ENCODE results near the gene ZBTB20. TPM values are rescaled to one million over a fixed set of nuclear protein-coding genes. Genes with fewer than 3 reads are reported as not detected.

ZBTB20 gene
- total RNA-seq, 6 experiments from 2014 or later = 36.7 to 59.4 (median 46.7) TPM

DNA sequence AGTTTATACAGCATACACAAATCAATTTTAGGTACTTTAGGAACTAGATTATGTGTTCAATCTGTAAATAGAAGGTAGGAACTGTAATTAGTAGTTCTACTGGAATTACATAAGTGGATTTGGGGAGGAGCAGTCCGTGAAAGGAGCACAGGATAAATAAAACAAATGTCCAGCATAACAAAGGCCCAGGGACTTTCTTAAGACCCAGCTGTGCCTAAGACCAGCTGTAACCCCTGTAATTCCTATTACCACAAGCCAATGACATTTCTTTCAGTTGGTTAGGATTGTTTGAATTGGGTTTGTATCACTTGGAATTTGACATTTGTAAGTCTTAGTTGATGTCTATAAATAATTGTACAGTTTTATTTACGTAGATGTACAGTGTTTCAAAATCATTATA is 4.8 kb upstream of the ZBTB20 start:
- 67% methylated on average over 2 of the region's 2 CpGs for WGBS (ENCODE audit: insufficient coverage, low coverage, low lambda C conversion rate, missing lambda C conversion rate)
- H3K36me3 ChIP-seq = no peaks in the 10 kb centered on the region
- no peak overlapping the region for H3K27ac ChIP-seq
- ATAC-seq = no peak
- intact Hi-C loops (cut with DNase I) = no loop called here
- no peak for TF ChIP-seq POLR2A (IDR thresholded peaks at IDR 0.05)
- TF ChIP-seq, protein P1, sequence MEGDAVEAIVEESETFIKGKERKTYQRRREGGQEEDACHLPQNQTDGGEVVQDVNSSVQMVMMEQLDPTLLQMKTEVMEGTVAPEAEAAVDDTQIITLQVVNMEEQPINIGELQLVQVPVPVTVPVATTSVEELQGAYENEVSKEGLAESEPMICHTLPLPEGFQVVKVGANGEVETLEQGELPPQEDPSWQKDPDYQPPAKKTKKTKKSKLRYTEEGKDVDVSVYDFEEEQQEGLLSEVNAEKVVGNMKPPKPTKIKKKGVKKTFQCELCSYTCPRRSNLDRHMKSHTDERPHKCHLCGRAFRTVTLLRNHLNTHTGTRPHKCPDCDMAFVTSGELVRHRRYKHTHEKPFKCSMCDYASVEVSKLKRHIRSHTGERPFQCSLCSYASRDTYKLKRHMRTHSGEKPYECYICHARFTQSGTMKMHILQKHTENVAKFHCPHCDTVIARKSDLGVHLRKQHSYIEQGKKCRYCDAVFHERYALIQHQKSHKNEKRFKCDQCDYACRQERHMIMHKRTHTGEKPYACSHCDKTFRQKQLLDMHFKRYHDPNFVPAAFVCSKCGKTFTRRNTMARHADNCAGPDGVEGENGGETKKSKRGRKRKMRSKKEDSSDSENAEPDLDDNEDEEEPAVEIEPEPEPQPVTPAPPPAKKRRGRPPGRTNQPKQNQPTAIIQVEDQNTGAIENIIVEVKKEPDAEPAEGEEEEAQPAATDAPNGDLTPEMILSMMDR (IDR thresholded peaks at IDR 0.05) = no peak
- H3K4me1 ChIP-seq = no peaks in the 10 kb centered on the region
- H3K27me3 ChIP-seq = no peaks in the 10 kb centered on the region
- no peaks in the 10 kb centered on the region for H3K9me3 ChIP-seq
- H3K4me3 ChIP-seq = no peak overlapping the region
- DNase-seq = no peak

DNA sequence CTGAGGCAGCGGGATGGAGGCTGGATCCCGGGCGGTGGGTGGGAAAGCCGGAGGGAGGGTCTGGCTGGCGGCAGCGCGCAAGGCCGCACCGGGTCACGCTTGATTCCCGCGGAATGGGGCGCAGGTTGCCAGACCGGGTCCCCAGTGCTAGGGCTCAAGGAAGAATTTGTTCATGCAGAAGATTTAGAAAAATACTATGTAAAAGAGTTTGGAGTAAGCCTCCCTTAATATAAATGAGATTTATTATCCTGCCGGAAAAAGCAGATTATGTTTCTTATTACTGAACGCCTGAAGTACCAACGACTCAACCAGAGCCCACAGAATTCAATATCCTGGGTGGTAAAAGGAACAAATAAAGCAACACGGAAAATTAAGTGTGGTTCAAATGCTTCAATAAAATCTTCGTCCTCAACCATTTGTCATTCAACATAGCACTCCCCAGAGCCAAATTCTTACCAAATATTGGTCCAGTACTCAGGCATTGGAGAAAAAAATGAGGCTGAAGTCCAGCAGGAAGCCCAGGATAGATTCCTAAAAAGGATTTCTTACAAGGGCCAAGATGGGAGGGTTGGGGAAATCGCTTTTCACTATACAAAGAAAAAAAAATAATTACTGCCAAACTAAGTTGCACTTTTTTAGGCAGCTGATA is 1.2 kb upstream of the ZBTB20 start:
- Histone ChIP-seq H3K9me3 (no peaks in the 10 kb centered on the region), H3K4me3 (peak overlapping the region; percentile 63 to 79 (median 67)), H3K27ac (peak overlapping the region; percentile 94 to 98 (median 95)), H3K27me3 (no peaks in the 10 kb centered on the region), H3K36me3 (no peaks in the 10 kb centered on the region), H3K4me1 (no peaks in the 10 kb centered on the region)
- no peak for TF ChIP-seq POLR2A (IDR thresholded peaks at IDR 0.05)
- TF ChIP-seq, protein P1 (IDR thresholded peaks at IDR 0.05) = no peak
- intact Hi-C loops (cut with DNase I) = no loop called here
- 1% methylated on average over 20 of the region's 20 CpGs for whole genome bisulfite sequencing (ENCODE audit: insufficient coverage, low coverage, low lambda C conversion rate, missing lambda C conversion rate)
- DNase-seq (no peak), ATAC-seq (peak in 1 of 4 donors; percentile 10)

DNA sequence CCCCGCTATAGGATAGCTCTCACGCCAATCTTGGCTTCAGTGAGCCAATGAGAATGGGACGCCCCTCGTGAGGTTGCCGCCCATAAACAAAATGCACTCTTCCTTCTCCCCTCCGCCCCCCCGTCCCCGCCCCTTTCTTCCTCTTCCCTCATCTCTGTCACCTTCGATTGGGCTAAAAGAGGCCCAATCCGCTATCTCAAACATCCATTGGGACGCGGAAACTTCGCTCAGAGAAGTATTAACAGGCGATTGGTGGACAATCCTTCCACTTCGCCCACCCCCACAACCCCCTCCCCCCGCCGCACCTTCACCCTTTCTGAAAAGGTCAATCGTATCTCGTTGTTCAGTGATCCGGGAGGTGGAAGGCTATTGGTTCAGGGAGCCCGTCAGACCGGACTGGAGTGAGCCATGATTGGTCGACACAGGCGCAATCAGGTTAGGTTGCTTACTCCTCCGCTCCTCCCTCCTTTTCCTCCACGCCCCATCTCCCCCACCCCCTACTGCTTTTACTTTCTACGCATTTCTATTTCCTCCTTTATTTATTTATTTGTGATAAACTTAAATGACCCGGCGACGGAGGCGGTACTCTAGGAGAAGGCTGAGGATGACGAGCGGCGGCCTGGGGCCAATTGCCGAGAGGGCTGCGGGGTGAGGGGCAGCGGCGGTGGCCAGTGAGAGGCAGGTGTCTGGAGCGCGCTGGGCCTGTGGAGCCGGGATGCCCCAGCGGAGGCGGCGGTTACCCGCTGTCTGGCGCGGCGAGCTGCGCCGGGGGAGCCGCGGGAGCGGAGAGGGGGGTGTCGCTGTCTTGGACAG is 447 bp upstream of the ZBTB20 start:
- Histone ChIP-seq H3K4me3 (peak overlapping the region; percentile 74 to 80 (median 79)), H3K9me3 (no peaks in the 10 kb centered on the region), H3K27ac (peak overlapping the region; percentile 95 to 98 (median 98)), H3K27me3 (no peaks in the 10 kb centered on the region), H3K36me3 (no peaks in the 10 kb centered on the region), H3K4me1 (no peaks in the 10 kb centered on the region)
- ATAC-seq (peak; percentile 82 to 91 (median 86)), DNase-seq (peak; percentile 99)
- WGBS (ENCODE audit: insufficient coverage, low coverage, low lambda C conversion rate, missing lambda C conversion rate) = under 1% methylated on average over 46 of the region's 54 CpGs
- TF ChIP-seq, protein P1 (IDR thresholded peaks at IDR 0.05) = no peak
- peak; percentile 91 for TF ChIP-seq POLR2A (IDR thresholded peaks at IDR 0.05)
- intact Hi-C loops (cut with DNase I) = no loop called here

DNA sequence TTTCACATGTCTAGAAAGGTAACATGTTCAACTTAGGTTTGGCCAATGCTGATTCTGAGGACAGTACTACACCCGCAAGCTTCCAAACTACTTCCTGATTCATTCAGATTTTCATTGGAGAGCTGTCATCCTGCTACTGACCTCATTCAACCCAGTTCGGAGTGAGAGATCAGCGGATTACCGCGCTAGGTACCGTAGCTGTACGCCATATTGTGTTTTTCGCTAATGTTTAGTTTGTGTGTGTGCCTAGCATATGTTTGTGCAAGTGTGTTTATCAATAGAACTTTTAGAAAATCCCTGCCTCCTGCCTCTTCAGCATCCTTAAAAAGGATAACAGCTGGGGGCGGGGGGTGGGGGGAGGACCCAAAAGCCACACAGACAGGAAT is 1.1 kb downstream of the ZBTB20 start:
- ATAC-seq = peak in 2 of 4 donors; percentile 9 to 29
- 0% methylated on average over 9 of the region's 9 CpGs for WGBS (ENCODE audit: insufficient coverage, low coverage, low lambda C conversion rate, missing lambda C conversion rate)
- Histone ChIP-seq H3K36me3 (no peaks in the 10 kb centered on the region), H3K4me1 (peaks cover 0 to 2% (median 0%) of the 10 kb centered on the region in 4 donors), H3K27ac (peak overlapping the region; percentile 91 to 98 (median 95)), H3K27me3 (no peaks in the 10 kb centered on the region), H3K9me3 (no peaks in the 10 kb centered on the region), H3K4me3 (peak overlapping the region; percentile 73 to 80 (median 74))
- TF ChIP-seq POLR2A (IDR thresholded peaks at IDR 0.05) = peak; percentile 31
- TF ChIP-seq, protein P1 (IDR thresholded peaks at IDR 0.05) = peak in 1 of 4 donors; percentile 3
- intact Hi-C loops (cut with DNase I) = no loop called here
- peak in 1 of 3 donors; percentile 49 for DNase-seq

Data from right lobe of liver (tissue), 6 donors.